ENCODE results near the gene DAW1. TPM values are rescaled to one million over a fixed set of nuclear protein-coding genes. Genes with fewer than 3 reads are reported as not detected.

Gene DAW1
- total and polyA plus RNA-seq, 2 of the 4 experiments (the other 2 are of a cell fraction), result 0.86 to 1.4 TPM

GRCh38 chr2:227903381-227903780, 31.9 kb downstream of the DAW1 start:
- Histone ChIP-seq H2AK9ac (replicated peaks; ENCODE audit: low read depth, low read length, poor library complexity) (no peak overlapping the region), H3K4ac (ENCODE audit: low read depth, low read length) (no peak overlapping the region), H4K20me1 (ENCODE audit: insufficient read depth, low read length) (no peaks in the 10 kb centered on the region), H3K4me3 (ENCODE audit: insufficient read depth, low read depth, low read length) (no peak overlapping the region), H3K14ac (replicated peaks; ENCODE audit: low read depth, low read length) (no peak overlapping the region), H3K4me2 (ENCODE audit: low read depth, low read length) (no peak overlapping the region), H2BK15ac (ENCODE audit: low read depth, low read length) (no peak overlapping the region), H4K91ac (ENCODE audit: insufficient read depth, low read depth, low read length) (no peak overlapping the region), H2AK5ac (ENCODE audit: low read depth, low read length) (no peak overlapping the region), H2BK120ac (ENCODE audit: low read depth, low read length) (no peak overlapping the region), H2BK20ac (ENCODE audit: low read depth, low read length) (no peak overlapping the region), H3K36me3 (ENCODE audit: control insufficient read depth, insufficient read depth, low read length) (no peaks in the 10 kb centered on the region), H3K9me3 (ENCODE audit: control insufficient read depth, insufficient read depth, low read length) (no peaks in the 10 kb centered on the region), H3K18ac (ENCODE audit: low read depth, low read length) (no peak overlapping the region), H3K27me3 (ENCODE audit: control insufficient read depth, insufficient read depth, low read length) (no peaks in the 10 kb centered on the region), H3K79me1 (ENCODE audit: low read depth in 1 of 2, low read length in 2 of 2) (no peaks in the 10 kb centered on the region), H2AFZ (replicated peaks; ENCODE audit: low read length, poor library complexity) (no peak overlapping the region), H2BK5ac (ENCODE audit: low read depth, low read length, poor library complexity, severe bottlenecking) (no peak overlapping the region), H3K4me1 (ENCODE audit: control insufficient read depth, insufficient read depth, low read length) (no peaks in the 10 kb centered on the region), H3K9me1 (ENCODE audit: insufficient read depth, low read length) (no peaks in the 10 kb centered on the region), H4K5ac (ENCODE audit: low read depth, low read length) (no peak overlapping the region), H3K27ac (ENCODE audit: insufficient read depth, low read length) (no peak overlapping the region), H3K9ac (ENCODE audit: low read depth, low read length) (no peak overlapping the region), H3K56ac (ENCODE audit: extremely low read depth, insufficient read depth, low read length) (no peak overlapping the region), H4K8ac (ENCODE audit: low read depth in 2 of 2, low read length in 2 of 2) (no peak overlapping the region), H3K23ac (ENCODE audit: low read depth, low read length) (no peak overlapping the region)
- ChIA-PET POLR2A (ENCODE audit: unreplicated experiment) (no interaction called here), CTCF (no interaction called here)
- in situ Hi-C loops (cut with MboI; ENCODE audit: low sequenced_read_pairs), result loop anchor here (25.0 kb wide), 1 partner anchor 1684 kb away; no protein-coding TSS in a partner anchor
- intact Hi-C loops (cut with micrococcal nuclease), result no loop called here
- dilution Hi-C loops (cut with HindIII; ENCODE audit: low sequenced_read_pairs, unreplicated experiment), result no loop called here
- no peak for ATAC-seq (ENCODE audit: low read depth)
- BruUV-seq (replicated peaks), result no TSS peak
- DNase-seq, result no peak
- no peak for TF ChIP-seq CEBPB (IDR thresholded peaks at IDR 0.05; ENCODE audit: low read depth, low read length)
- TF ChIP-seq POLR2A (IDR thresholded peaks at IDR 0.05; ENCODE audit: low read depth, low read length), result no peak
- no peak for TF ChIP-seq ELK1 (IDR thresholded peaks at IDR 0.05; ENCODE audit: borderline replicate concordance, low read depth, low read length)
- no peak for TF ChIP-seq MAFK (IDR thresholded peaks at IDR 0.05; ENCODE audit: low read depth, low read length)
- WGBS, 2 experiments (ENCODE audit: extremely low coverage in 2 of 2, insufficient read length in 1 of 2), result no CpG with 5 or more reads among the region's 2 CpGs

All from IMR-90 (cell line).